HG03039 (cell line): ENCODE measurements around the gene TTI1.
A peak's percentile ranks its signal among the peaks of the same experiment; 100 is the strongest.

Experiments used
- ATAC-seq: cut with Tn5 transposase; IDR thresholded peaks from one replicate; pipeline ENCODE4 v1.9.1; 2021; ENCODE audit warnings: mild to moderate bottlenecking, moderate library complexity; ENCODE audit not compliant: unreplicated experiment

Gene TTI1

GRCh38 chr20:38033330-38034107, at the start of gene TTI1, which contains the start of gene RPRD1B:
Gene TTI1, minus strand, starts transcription at chr20:38033456. Its CDS starts 19,640 bp downstream, at chr20:38013816.
Gene RPRD1B, plus strand, starts transcription at chr20:38033746. Its CDS starts 202 bp downstream, at chr20:38033948.
- ATAC-seq: peak; percentile 79

GRCh38 chr20:38082894-38083293, 49.6 kb upstream of the TTI1 start:
- ATAC-seq: no peak

GRCh38 chr20:38081575-38081974, 48.3 kb upstream of the TTI1 start:
- no peak for ATAC-seq

- no peak for ATAC-seq
Measured at GRCh38 chr20:38079353-38079752, 46.1 kb upstream of the TTI1 start.

GRCh38 chr20:38078084-38078483, 44.8 kb upstream of the TTI1 start:
- ATAC-seq: no peak

GRCh38 chr20:38076548-38076947, 43.3 kb upstream of the TTI1 start:
- ATAC-seq: no peak

GRCh38 chr20:38075161-38075998, 42.1 kb upstream of the TTI1 start:
- ATAC-seq: no peak

- ATAC-seq: no peak
Measured at GRCh38 chr20:38073307-38074071, 40.2 kb upstream of the TTI1 start.

GRCh38 chr20:38072898-38073297, 39.6 kb upstream of the TTI1 start:
- no peak for ATAC-seq

GRCh38 chr20:38067717-38068365, 34.6 kb upstream of the TTI1 start:
- no peak for ATAC-seq

- ATAC-seq: no peak
Measured at GRCh38 chr20:38066969-38067716, 33.9 kb upstream of the TTI1 start.

GRCh38 chr20:38065764-38066375, 32.6 kb upstream of the TTI1 start:
- ATAC-seq: no peak

- ATAC-seq: no peak
Measured at GRCh38 chr20:38063911-38064530, 30.8 kb upstream of the TTI1 start.

- no peak for ATAC-seq
Measured at GRCh38 chr20:38062890-38063289, 29.6 kb upstream of the TTI1 start.

- no peak for ATAC-seq
Measured at GRCh38 chr20:38061109-38061508, 27.9 kb upstream of the TTI1 start.

GRCh38 chr20:38060536-38060935, 27.3 kb upstream of the TTI1 start:
- no peak for ATAC-seq

- no peak for ATAC-seq
Measured at GRCh38 chr20:38059832-38060231, 26.6 kb upstream of the TTI1 start.

- no peak for ATAC-seq
Measured at GRCh38 chr20:38057351-38057972, 24.2 kb upstream of the TTI1 start.

- no peak for ATAC-seq
Measured at GRCh38 chr20:38055848-38056247, 22.6 kb upstream of the TTI1 start.
